Measurements from ENCODE around the gene LIN37. TPM values are rescaled to one million over a fixed set of nuclear protein-coding genes. Genes with fewer than 3 reads are reported as not detected.

Gene LIN37
- total and polyA plus RNA-seq, 5 donors from 2014 or later, result 9.9 to 16.5 (median 11.7) TPM

GRCh38 chr19:35712567-35713505 lies 35.5 kb upstream of the LIN37 start:
- H3K4me1 Mint-ChIP-seq, result peaks cover 20 to 68% (median 48%) of the 10 kb centered on the region in 4 donors
- H3K9me3 ChIP-seq (ENCODE audit: control insufficient read depth in 2 of 2, low read length in 2 of 2), result no peaks in the 10 kb centered on the region
- DNase-seq (peak; percentile 62 to 91 (median 81)), ATAC-seq (ENCODE audit: low read depth in 2 of 2) (peak; percentile 32 to 33)
- no peaks in the 10 kb centered on the region for H3K36me3 Mint-ChIP-seq
- H3K4me3 ChIP-seq (ENCODE audit: low read depth, low read length), result peak overlapping the region; percentile 69
- no peaks in the 10 kb centered on the region for H3K36me3 ChIP-seq (ENCODE audit: control insufficient read depth, insufficient read depth, low read length)
- H3K27ac ChIP-seq (ENCODE audit: insufficient read depth, low read length, poor library complexity, severe bottlenecking), result peak overlapping the region; percentile 95
- peak overlapping the region; percentile 95 to 98 (median 95) for H3K27ac Mint-ChIP-seq
- peaks cover 68% of the 10 kb centered on the region for H3K4me1 ChIP-seq (ENCODE audit: control insufficient read depth, insufficient read depth, low read length, poor library complexity, severe bottlenecking)
- peak overlapping the region; percentile 85 to 93 (median 88) for H3K4me3 Mint-ChIP-seq
- no peaks in the 10 kb centered on the region for H3K27me3 Mint-ChIP-seq
- H3K27me3 ChIP-seq (ENCODE audit: control insufficient read depth, insufficient read depth, low read length), result no peaks in the 10 kb centered on the region
- no peaks in the 10 kb centered on the region for H3K9me3 Mint-ChIP-seq

- ATAC-seq (ENCODE audit: low read depth in 2 of 2) (no peak), DNase-seq (peak in 1 of 3 donors; percentile 41)
- H3K4me3 Mint-ChIP-seq, result peak overlapping the region; percentile 85 to 93 (median 88)
- peaks cover 70% of the 10 kb centered on the region for H3K4me1 ChIP-seq (ENCODE audit: control insufficient read depth, insufficient read depth, low read length, poor library complexity, severe bottlenecking)
- peak overlapping the region; percentile 95 for H3K27ac ChIP-seq (ENCODE audit: insufficient read depth, low read length, poor library complexity, severe bottlenecking)
- H3K4me3 ChIP-seq (ENCODE audit: low read depth, low read length), result peak overlapping the region; percentile 69
- no peaks in the 10 kb centered on the region for H3K9me3 ChIP-seq (ENCODE audit: control insufficient read depth in 2 of 2, low read length in 2 of 2)
- H3K36me3 ChIP-seq (ENCODE audit: control insufficient read depth, insufficient read depth, low read length), result no peaks in the 10 kb centered on the region
- H3K36me3 Mint-ChIP-seq, result no peaks in the 10 kb centered on the region
- peaks cover under 1% of the 10 kb centered on the region for H3K27me3 Mint-ChIP-seq
- H3K27ac Mint-ChIP-seq, result peak overlapping the region; percentile 95 to 98 (median 95)
- H3K9me3 Mint-ChIP-seq, result no peaks in the 10 kb centered on the region
- H3K4me1 Mint-ChIP-seq, result peaks cover 20 to 69% (median 48%) of the 10 kb centered on the region in 4 donors
- no peaks in the 10 kb centered on the region for H3K27me3 ChIP-seq (ENCODE audit: control insufficient read depth, insufficient read depth, low read length)
Observed at GRCh38 chr19:35713506-35713850, 34.9 kb upstream of the LIN37 start.

- Mint-ChIP-seq H3K27me3 (peaks cover 4% of the 10 kb centered on the region), H3K36me3 (no peaks in the 10 kb centered on the region)
- peak overlapping the region; percentile 69 for H3K4me3 ChIP-seq (ENCODE audit: low read depth, low read length)
Observed at GRCh38 chr19:35713904-35714495, 34.4 kb upstream of the LIN37 start.

GRCh38 chr19:35714601-35715354 lies 33.6 kb upstream of the LIN37 start:
- H3K4me3 ChIP-seq (ENCODE audit: low read depth, low read length), result peak overlapping the region; percentile 69

More at GRCh38 chr19:35713904-35714495, 34.4 kb upstream of the LIN37 start:
- Histone ChIP-seq H3K27ac (ENCODE audit: insufficient read depth, low read length, poor library complexity, severe bottlenecking) (peak overlapping the region; percentile 95), H3K9me3 (ENCODE audit: control insufficient read depth in 2 of 2, low read length in 2 of 2) (no peaks in the 10 kb centered on the region), H3K4me1 (ENCODE audit: control insufficient read depth, insufficient read depth, low read length, poor library complexity, severe bottlenecking) (peaks cover 76% of the 10 kb centered on the region), H3K36me3 (ENCODE audit: control insufficient read depth, insufficient read depth, low read length) (no peaks in the 10 kb centered on the region), H3K27me3 (ENCODE audit: control insufficient read depth, insufficient read depth, low read length) (no peaks in the 10 kb centered on the region)
- ATAC-seq (ENCODE audit: low read depth in 2 of 2), result no peak
- Mint-ChIP-seq H3K9me3 (no peaks in the 10 kb centered on the region), H3K27ac (peak overlapping the region; percentile 95 to 98 (median 97)), H3K4me3 (peak overlapping the region; percentile 85 to 93 (median 88)), H3K4me1 (peaks cover 20 to 72% (median 48%) of the 10 kb centered on the region in 4 donors)
- DNase-seq, result peak in 1 of 3 donors; percentile 9

GRCh38 chr19:35715355-35715809 lies 33.0 kb upstream of the LIN37 start:
- DNase-seq, result no peak
- H3K36me3 ChIP-seq (ENCODE audit: control insufficient read depth, insufficient read depth, low read length), result peaks cover 5% of the 10 kb centered on the region
- peak overlapping the region; percentile 86 to 99 (median 94) for H3K4me3 Mint-ChIP-seq
- peaks cover 20 to 78% (median 51%) of the 10 kb centered on the region in 4 donors for H3K4me1 Mint-ChIP-seq
- peaks cover 0 to 1% (median 0%) of the 10 kb centered on the region in 7 donors for H3K9me3 Mint-ChIP-seq
- peaks cover 3% of the 10 kb centered on the region for H3K36me3 Mint-ChIP-seq
- H3K9me3 ChIP-seq (ENCODE audit: control insufficient read depth in 2 of 2, low read length in 2 of 2), result no peaks in the 10 kb centered on the region
- peak overlapping the region; percentile 95 for H3K27ac ChIP-seq (ENCODE audit: insufficient read depth, low read length, poor library complexity, severe bottlenecking)
- peaks cover 4% of the 10 kb centered on the region for H3K27me3 Mint-ChIP-seq
- H3K27ac Mint-ChIP-seq, result peak overlapping the region; percentile 92 to 95 (median 95)
- H3K4me1 ChIP-seq (ENCODE audit: control insufficient read depth, insufficient read depth, low read length, poor library complexity, severe bottlenecking), result peaks cover 83% of the 10 kb centered on the region
- H3K27me3 ChIP-seq (ENCODE audit: control insufficient read depth, insufficient read depth, low read length), result no peaks in the 10 kb centered on the region
- ATAC-seq (ENCODE audit: low read depth in 2 of 2), result no peak
- no peak overlapping the region for H3K4me3 ChIP-seq (ENCODE audit: low read depth, low read length)

More at GRCh38 chr19:35714601-35715354, 33.6 kb upstream of the LIN37 start:
- Mint-ChIP-seq H3K4me3 (peak overlapping the region; percentile 85 to 93 (median 88)), H3K36me3 (no peaks in the 10 kb centered on the region), H3K27ac (peak overlapping the region; percentile 95 to 98 (median 97)), H3K9me3 (no peaks in the 10 kb centered on the region), H3K4me1 (peaks cover 20 to 78% (median 52%) of the 10 kb centered on the region in 4 donors), H3K27me3 (peaks cover 4% of the 10 kb centered on the region)
- ATAC-seq (ENCODE audit: low read depth in 2 of 2) (no peak), DNase-seq (peak in 2 of 3 donors; percentile 24 to 58)
- Histone ChIP-seq H3K27me3 (ENCODE audit: control insufficient read depth, insufficient read depth, low read length) (no peaks in the 10 kb centered on the region), H3K9me3 (ENCODE audit: control insufficient read depth in 2 of 2, low read length in 2 of 2) (no peaks in the 10 kb centered on the region), H3K27ac (ENCODE audit: insufficient read depth, low read length, poor library complexity, severe bottlenecking) (peak overlapping the region; percentile 95), H3K36me3 (ENCODE audit: control insufficient read depth, insufficient read depth, low read length) (no peaks in the 10 kb centered on the region), H3K4me1 (ENCODE audit: control insufficient read depth, insufficient read depth, low read length, poor library complexity, severe bottlenecking) (peaks cover 84% of the 10 kb centered on the region)

GRCh38 chr19:35715981-35716800 lies 32.2 kb upstream of the LIN37 start:
- DNase-seq (peak in 2 of 3 donors; percentile 31 to 48), ATAC-seq (ENCODE audit: low read depth in 2 of 2) (no peak)
- H3K27ac Mint-ChIP-seq, result peak overlapping the region; percentile 92 to 95 (median 95)
- peak overlapping the region; percentile 86 to 99 (median 94) for H3K4me3 Mint-ChIP-seq
- Histone ChIP-seq H3K4me1 (ENCODE audit: control insufficient read depth, insufficient read depth, low read length, poor library complexity, severe bottlenecking) (peaks cover 75% of the 10 kb centered on the region), H3K27ac (ENCODE audit: insufficient read depth, low read length, poor library complexity, severe bottlenecking) (peak overlapping the region; percentile 95), H3K27me3 (ENCODE audit: control insufficient read depth, insufficient read depth, low read length) (no peaks in the 10 kb centered on the region), H3K36me3 (ENCODE audit: control insufficient read depth, insufficient read depth, low read length) (peaks cover 6% of the 10 kb centered on the region), H3K4me3 (ENCODE audit: low read depth, low read length) (peak overlapping the region; percentile 68), H3K9me3 (ENCODE audit: control insufficient read depth in 2 of 2, low read length in 2 of 2) (no peaks in the 10 kb centered on the region)
- H3K4me1 Mint-ChIP-seq, result peaks cover 14 to 71% (median 45%) of the 10 kb centered on the region in 4 donors
- peaks cover 4% of the 10 kb centered on the region for H3K27me3 Mint-ChIP-seq
- H3K9me3 Mint-ChIP-seq, result peaks cover 0 to 1% (median 0%) of the 10 kb centered on the region in 7 donors
- H3K36me3 Mint-ChIP-seq, result peaks cover 3% of the 10 kb centered on the region

Measured in CD4-positive, CD25-positive, alpha-beta regulatory T cell (primary cell).